Measurements from ENCODE around the gene NELL2. TPM values are rescaled to one million over a fixed set of nuclear protein-coding genes. Genes with fewer than 3 reads are reported as not detected.

The NELL2 gene
- total and polyA plus RNA-seq, 10 of the 15 experiments (the other 5 are each of a cell fraction or from before 2014, with no cell fraction given): 0.27 to 2.3 (median 0.76) TPM

DNA sequence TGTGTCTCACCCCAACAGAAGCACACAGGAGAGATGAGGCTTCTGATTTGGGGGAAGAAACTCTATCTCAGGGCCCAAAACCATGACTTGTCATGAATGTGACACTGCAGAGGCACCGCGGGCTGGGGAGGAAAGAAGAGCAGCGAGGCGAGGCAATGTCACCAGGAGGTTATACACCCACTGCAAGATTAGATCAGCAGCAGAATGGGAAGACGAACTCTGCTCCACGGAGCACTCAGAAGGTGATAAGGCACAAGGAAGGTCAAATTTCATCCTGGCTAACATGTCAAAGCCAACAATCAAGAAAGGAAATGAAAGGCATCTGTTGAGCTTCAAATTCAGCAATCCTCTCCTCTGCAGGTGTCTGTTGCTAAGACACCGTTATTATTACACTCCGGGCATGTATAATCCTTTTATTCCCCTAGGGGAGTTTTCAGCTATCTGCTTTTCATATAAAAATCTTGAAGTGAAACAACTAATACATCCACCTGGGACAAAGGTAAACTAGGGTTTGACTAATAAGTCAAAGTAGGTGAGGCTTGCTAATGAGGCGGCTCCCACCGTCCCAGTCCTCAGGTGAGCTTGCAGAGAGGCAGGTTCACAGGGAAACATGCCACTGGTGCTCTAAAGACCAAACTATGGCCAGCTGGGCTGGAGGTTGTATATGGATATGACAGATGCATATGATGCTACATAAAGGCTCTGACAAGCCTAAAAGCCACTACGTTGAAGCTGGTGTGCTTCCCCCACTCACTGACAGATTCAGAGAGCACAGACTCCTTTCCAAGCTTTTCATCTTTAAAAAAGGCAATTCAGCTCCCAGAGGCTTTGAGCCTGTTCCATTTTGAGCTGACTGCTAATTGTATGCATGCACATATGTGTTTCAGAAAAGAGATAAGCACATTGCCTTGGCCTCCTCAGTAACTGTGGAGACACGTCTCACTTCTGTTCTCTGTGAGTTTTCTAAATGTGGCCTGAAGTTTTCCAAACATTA lies 221.2 kb downstream of the NELL2 start:
- ATAC-seq (no peak), DNase-seq (ENCODE audit: low read depth, low spot score) (no peak), FAIRE-seq (no peak)
- Histone ChIP-seq H3K27ac (ENCODE audit: control insufficient read depth, insufficient read depth) (no peak overlapping the region), H3K4me3 (no peak overlapping the region), H3K9ac (ENCODE audit: control insufficient read depth, insufficient read depth, low read length) (no peak overlapping the region), H3K4me2 (ENCODE audit: control insufficient read depth, insufficient read depth) (no peak overlapping the region), H3K79me2 (ENCODE audit: control insufficient read depth, insufficient read depth, low read length) (no peaks in the 10 kb centered on the region), H4K20me1 (ENCODE audit: control insufficient read depth, insufficient read depth) (no peaks in the 10 kb centered on the region), H3K27me3 (replicated peaks in 1 of 2; ENCODE audit: control insufficient read depth in 2 of 2, insufficient read depth in 2 of 2, low read length in 1 of 2) (no peaks in the 10 kb centered on the region), H3K36me3 (ENCODE audit: control insufficient read depth in 2 of 2, insufficient read depth in 2 of 2, low read length in 1 of 2) (no peaks in the 10 kb centered on the region), H3K4me1 (ENCODE audit: control insufficient read depth, insufficient read depth, low read length) (no peaks in the 10 kb centered on the region), H2AFZ (ENCODE audit: control insufficient read depth, low read depth, low read length) (no peak overlapping the region), H3K9me3 (replicated peaks; ENCODE audit: control insufficient read depth, insufficient read depth, low read length) (no peaks in the 10 kb centered on the region)
- ChIA-PET SMC1A (ENCODE audit: uncharacterized antibody, unreplicated experiment) (no interaction called here), RAD21 (ENCODE audit: unreplicated experiment) (no interaction called here), CTCF (no interaction called here), POLR2A (no interaction called here)
- in situ Hi-C loops (cut with MboI): no loop called here
- 17% methylated on average over 12 of the region's 12 CpGs for WGBS (ENCODE audit: insufficient coverage, insufficient replicate concordance, low lambda C conversion rate, missing lambda C conversion rate)
- intact Hi-C loops (cut with micrococcal nuclease; ENCODE audit: unreplicated experiment): no loop called here
- BruUV-seq (replicated peaks): no TSS peak
- TF ChIP-seq LARP7 (IDR thresholded peaks at IDR 0.05): no peak
- TF ChIP-seq BCL11A (IDR thresholded peaks at IDR 0.05; ENCODE audit: low read depth, low read length): no peak
- TF ChIP-seq, protein P1, sequence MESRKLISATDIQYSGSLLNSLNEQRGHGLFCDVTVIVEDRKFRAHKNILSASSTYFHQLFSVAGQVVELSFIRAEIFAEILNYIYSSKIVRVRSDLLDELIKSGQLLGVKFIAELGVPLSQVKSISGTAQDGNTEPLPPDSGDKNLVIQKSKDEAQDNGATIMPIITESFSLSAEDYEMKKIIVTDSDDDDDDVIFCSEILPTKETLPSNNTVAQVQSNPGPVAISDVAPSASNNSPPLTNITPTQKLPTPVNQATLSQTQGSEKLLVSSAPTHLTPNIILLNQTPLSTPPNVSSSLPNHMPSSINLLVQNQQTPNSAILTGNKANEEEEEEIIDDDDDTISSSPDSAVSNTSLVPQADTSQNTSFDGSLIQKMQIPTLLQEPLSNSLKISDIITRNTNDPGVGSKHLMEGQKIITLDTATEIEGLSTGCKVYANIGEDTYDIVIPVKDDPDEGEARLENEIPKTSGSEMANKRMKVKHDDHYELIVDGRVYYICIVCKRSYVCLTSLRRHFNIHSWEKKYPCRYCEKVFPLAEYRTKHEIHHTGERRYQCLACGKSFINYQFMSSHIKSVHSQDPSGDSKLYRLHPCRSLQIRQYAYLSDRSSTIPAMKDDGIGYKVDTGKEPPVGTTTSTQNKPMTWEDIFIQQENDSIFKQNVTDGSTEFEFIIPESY (IDR thresholded peaks at IDR 0.05): no peak
- TF ChIP-seq JUND (IDR thresholded peaks at IDR 0.05; ENCODE audit: low read depth, low read length): no peak
- TF ChIP-seq RELA (IDR thresholded peaks at IDR 0.05; ENCODE audit: borderline replicate concordance, partially characterized antibody): no peak
- no peak for TF ChIP-seq TCF12 (IDR thresholded peaks at IDR 0.05; ENCODE audit: low read depth, low read length)
- TF ChIP-seq ZNF274 (IDR thresholded peaks at IDR 0.05; ENCODE audit: insufficient read depth, insufficient read length): no peak
- TF ChIP-seq MTA2 (IDR thresholded peaks at IDR 0.05; ENCODE audit: low read depth): no peak
- TF ChIP-seq, protein P2, sequence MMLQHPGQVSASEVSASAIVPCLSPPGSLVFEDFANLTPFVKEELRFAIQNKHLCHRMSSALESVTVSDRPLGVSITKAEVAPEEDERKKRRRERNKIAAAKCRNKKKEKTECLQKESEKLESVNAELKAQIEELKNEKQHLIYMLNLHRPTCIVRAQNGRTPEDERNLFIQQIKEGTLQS (IDR thresholded peaks at IDR 0.05; ENCODE audit: borderline replicate concordance, extremely low read depth, low read depth, low read length): no peak
- TF ChIP-seq, protein P3, sequence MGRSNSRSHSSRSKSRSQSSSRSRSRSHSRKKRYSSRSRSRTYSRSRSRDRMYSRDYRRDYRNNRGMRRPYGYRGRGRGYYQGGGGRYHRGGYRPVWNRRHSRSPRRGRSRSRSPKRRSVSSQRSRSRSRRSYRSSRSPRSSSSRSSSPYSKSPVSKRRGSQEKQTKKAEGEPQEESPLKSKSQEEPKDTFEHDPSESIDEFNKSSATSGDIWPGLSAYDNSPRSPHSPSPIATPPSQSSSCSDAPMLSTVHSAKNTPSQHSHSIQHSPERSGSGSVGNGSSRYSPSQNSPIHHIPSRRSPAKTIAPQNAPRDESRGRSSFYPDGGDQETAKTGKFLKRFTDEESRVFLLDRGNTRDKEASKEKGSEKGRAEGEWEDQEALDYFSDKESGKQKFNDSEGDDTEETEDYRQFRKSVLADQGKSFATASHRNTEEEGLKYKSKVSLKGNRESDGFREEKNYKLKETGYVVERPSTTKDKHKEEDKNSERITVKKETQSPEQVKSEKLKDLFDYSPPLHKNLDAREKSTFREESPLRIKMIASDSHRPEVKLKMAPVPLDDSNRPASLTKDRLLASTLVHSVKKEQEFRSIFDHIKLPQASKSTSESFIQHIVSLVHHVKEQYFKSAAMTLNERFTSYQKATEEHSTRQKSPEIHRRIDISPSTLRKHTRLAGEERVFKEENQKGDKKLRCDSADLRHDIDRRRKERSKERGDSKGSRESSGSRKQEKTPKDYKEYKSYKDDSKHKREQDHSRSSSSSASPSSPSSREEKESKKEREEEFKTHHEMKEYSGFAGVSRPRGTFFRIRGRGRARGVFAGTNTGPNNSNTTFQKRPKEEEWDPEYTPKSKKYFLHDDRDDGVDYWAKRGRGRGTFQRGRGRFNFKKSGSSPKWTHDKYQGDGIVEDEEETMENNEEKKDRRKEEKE (IDR thresholded peaks at IDR 0.05): no peak
- no peak for TF ChIP-seq KDM1A (IDR thresholded peaks at IDR 0.05; ENCODE audit: borderline replicate concordance)
- TF ChIP-seq RCOR1 (conservative IDR thresholded peaks at IDR 0.05; ENCODE audit: low read depth, low read length): no peak
- no peak for TF ChIP-seq SUZ12 (IDR thresholded peaks at IDR 0.05; ENCODE audit: unreplicated experiment)
- no peak for TF ChIP-seq BHLHE40 (IDR thresholded peaks at IDR 0.05; ENCODE audit: borderline replicate concordance in 1 of 2, low read depth in 2 of 2, low read length in 1 of 2)
- TF ChIP-seq RUNX3 (IDR thresholded peaks at IDR 0.05; ENCODE audit: low read length): no peak
- no peak for TF ChIP-seq HDGF (IDR thresholded peaks at IDR 0.05)
